Measurements from ENCODE around the gene SLC11A2. TPM values are rescaled to one million over a fixed set of nuclear protein-coding genes. Genes with fewer than 3 reads are reported as not detected.
A peak's percentile ranks its signal among the peaks of the same experiment; 100 is the strongest.

SLC11A2 gene
- total and polyA plus RNA-seq, 2 of the 13 experiments (the other 11 are each of a cell fraction or from before 2014, with no cell fraction given) = 71.7 to 77.0 TPM

- TF ChIP-seq, protein P1, sequence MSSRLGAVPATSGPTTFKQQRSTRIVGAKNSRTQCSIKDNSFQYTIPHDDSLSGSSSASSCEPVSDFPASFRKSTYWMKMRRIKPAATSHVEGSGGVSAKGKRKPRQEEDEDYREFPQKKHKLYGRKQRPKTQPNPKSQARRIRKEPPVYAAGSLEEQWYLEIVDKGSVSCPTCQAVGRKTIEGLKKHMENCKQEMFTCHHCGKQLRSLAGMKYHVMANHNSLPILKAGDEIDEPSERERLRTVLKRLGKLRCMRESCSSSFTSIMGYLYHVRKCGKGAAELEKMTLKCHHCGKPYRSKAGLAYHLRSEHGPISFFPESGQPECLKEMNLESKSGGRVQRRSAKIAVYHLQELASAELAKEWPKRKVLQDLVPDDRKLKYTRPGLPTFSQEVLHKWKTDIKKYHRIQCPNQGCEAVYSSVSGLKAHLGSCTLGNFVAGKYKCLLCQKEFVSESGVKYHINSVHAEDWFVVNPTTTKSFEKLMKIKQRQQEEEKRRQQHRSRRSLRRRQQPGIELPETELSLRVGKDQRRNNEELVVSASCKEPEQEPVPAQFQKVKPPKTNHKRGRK (CRISPR knock-in tag; IDR thresholded peaks at IDR 0.05) = no peak
- TF ChIP-seq ZNF234 (CRISPR knock-in tag; conservative IDR thresholded peaks at IDR 0.05) = no peak
- TF ChIP-seq TARDBP (CRISPR knock-in tag; IDR thresholded peaks at IDR 0.05) = peak; percentile 53
- TF ChIP-seq, protein P2, sequence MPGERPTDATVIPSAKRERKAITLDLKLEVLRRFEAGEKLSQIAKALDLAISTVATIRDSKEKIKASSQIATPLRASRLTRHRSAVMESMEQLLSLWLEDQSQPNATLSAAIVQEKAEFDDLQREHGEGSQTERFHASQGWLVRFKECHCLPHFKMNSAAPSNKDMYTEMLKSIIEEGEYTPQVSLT (CRISPR knock-in tag; IDR thresholded peaks at IDR 0.05; ENCODE audit: borderline replicate concordance, low read depth) = no peak
- peak; percentile 66; the same call in 1 of the 2 replicates for TF ChIP-seq ZNF317 (CRISPR knock-in tag; IDR thresholded peaks at IDR 0.05)
- TF ChIP-seq PRPF4 (IDR thresholded peaks at IDR 0.05; ENCODE audit: low read depth, low read length, poor library complexity, severe bottlenecking) = no peak
- TF ChIP-seq ZBTB20 (CRISPR knock-in tag; IDR thresholded peaks at IDR 0.05; ENCODE audit: borderline replicate concordance, low read depth) = peak; percentile 73; the same call in 1 of the 2 replicates
- TF ChIP-seq CEBPG (CRISPR knock-in tag; IDR thresholded peaks at IDR 0.05) = peak; percentile 26; the same call in 1 of the 2 replicates
- TF ChIP-seq ZNF839 (CRISPR knock-in tag; IDR thresholded peaks at IDR 0.05; ENCODE audit: borderline replicate concordance) = 0 out of 2 replicates have a peak, but pooled peaks have one; percentile 83
- no peak for TF ChIP-seq MAFK (conservative IDR thresholded peaks at IDR 0.05 in 1 of 2, IDR thresholded peaks at IDR 0.05 in 1 of 2; ENCODE audit: low read length in 2 of 2)
- no peak for TF ChIP-seq TBP (CRISPR knock-in tag; IDR thresholded peaks at IDR 0.05)
- TF ChIP-seq ZNF205 (CRISPR knock-in tag; IDR thresholded peaks at IDR 0.05) = 0 out of 2 replicates have a peak, but pooled peaks have one; percentile 17
- peak; percentile 95 for TF ChIP-seq SAP130 (CRISPR knock-in tag; IDR thresholded peaks at IDR 0.05; ENCODE audit: low read depth)
- TF ChIP-seq, protein P3, sequence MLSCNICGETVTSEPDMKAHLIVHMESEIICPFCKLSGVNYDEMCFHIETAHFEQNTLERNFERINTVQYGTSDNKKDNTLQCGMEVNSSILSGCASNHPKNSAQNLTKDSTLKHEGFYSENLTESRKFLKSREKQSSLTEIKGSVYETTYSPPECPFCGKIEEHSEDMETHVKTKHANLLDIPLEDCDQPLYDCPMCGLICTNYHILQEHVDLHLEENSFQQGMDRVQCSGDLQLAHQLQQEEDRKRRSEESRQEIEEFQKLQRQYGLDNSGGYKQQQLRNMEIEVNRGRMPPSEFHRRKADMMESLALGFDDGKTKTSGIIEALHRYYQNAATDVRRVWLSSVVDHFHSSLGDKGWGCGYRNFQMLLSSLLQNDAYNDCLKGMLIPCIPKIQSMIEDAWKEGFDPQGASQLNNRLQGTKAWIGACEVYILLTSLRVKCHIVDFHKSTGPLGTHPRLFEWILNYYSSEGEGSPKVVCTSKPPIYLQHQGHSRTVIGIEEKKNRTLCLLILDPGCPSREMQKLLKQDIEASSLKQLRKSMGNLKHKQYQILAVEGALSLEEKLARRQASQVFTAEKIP (CRISPR knock-in tag; IDR thresholded peaks at IDR 0.05; ENCODE audit: borderline replicate concordance) = no peak
- no peak for TF ChIP-seq TSC22D2 (CRISPR knock-in tag; IDR thresholded peaks at IDR 0.05; ENCODE audit: borderline replicate concordance)
- TF ChIP-seq CENPT (CRISPR knock-in tag; IDR thresholded peaks at IDR 0.05; ENCODE audit: low read depth) = no peak
- TF ChIP-seq ZSCAN29 (CRISPR knock-in tag; conservative IDR thresholded peaks at IDR 0.05) = no peak
- 0 out of 2 replicates have a peak, but pooled peaks have one; percentile 38 for TF ChIP-seq BRCA1 (CRISPR knock-in tag; IDR thresholded peaks at IDR 0.05)
- TF ChIP-seq ZNF343 (CRISPR knock-in tag; IDR thresholded peaks at IDR 0.05) = 0 out of 2 replicates have a peak, but pooled peaks have one; percentile 10
- TF ChIP-seq CBX2 (IDR thresholded peaks at IDR 0.05; ENCODE audit: low read depth, low read length) = no peak
- no peak for TF ChIP-seq CBX2 (CRISPR knock-in tag; IDR thresholded peaks at IDR 0.05; ENCODE audit: low read depth)
- peak; percentile 23; the same call in 1 of the 2 replicates for TF ChIP-seq TOE1 (CRISPR knock-in tag; IDR thresholded peaks at IDR 0.05)
- TF ChIP-seq STAG1 (CRISPR knock-in tag; IDR thresholded peaks at IDR 0.05) = peak; percentile 86
- TF ChIP-seq, protein P4, sequence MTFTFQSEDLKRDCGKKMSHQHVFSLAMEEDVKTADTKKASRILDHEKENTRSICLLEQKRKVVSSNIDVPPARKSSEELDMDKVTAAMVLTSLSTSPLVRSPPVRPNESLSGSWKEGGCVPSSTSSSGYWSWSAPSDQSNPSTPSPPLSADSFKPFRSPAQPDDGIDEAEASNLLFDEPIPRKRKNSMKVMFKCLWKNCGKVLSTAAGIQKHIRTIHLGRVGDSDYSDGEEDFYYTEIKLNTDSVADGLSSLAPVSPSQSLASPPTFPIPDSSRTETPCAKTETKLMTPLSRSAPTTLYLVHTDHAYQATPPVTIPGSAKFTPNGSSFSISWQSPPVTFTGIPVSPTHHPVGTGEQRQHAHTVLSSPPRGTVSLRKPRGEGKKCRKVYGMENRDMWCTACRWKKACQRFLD (CRISPR knock-in tag; IDR thresholded peaks at IDR 0.05; ENCODE audit: borderline replicate concordance) = 0 out of 2 replicates have a peak, but pooled peaks have one; percentile 23
- no peak for TF ChIP-seq HNRNPK (IDR thresholded peaks at IDR 0.05; ENCODE audit: low read depth, low read length, poor library complexity, severe bottlenecking)
Measured at GRCh38 chr12:51047655-51048540, 21.7 kb upstream of the SLC11A2 start, which contains the start of gene LETMD1 (continued).

Measured in HepG2 (cell line).